Large intestine (tissue), 3 donors: ENCODE measurements around the gene NFATC4. TPM values are rescaled to one million over a fixed set of nuclear protein-coding genes. Genes with fewer than 3 reads are reported as not detected.

Experiments used
- DNase-seq, 2 donors: peaks; one replicate each; pipeline versions ENCODE4 v3.0.0 to v3.0.0-alpha.2; 2013
- H3K27ac ChIP-seq: one replicate; pipeline ENCODE4 v1.5.1; 2013; ENCODE audit warnings: low read length
- H3K27me3 ChIP-seq: 2 replicates; pipeline ENCODE4 v1.6.1; 2013; ENCODE audit warnings: low read length; ENCODE audit not compliant: control insufficient read depth, insufficient read depth
- H3K36me3 ChIP-seq: 2 replicates; pipeline ENCODE4 v1.6.1; 2013; ENCODE audit warnings: low read length; ENCODE audit not compliant: control insufficient read depth, insufficient read depth
- H3K4me1 ChIP-seq: one replicate; pipeline ENCODE4 v1.6.1; 2013; ENCODE audit warnings: low read length; ENCODE audit not compliant: control insufficient read depth, insufficient read depth
- H3K4me3 ChIP-seq: one replicate; pipeline ENCODE4 v1.5.1; 2013; ENCODE audit warnings: low read length
- H3K9me3 ChIP-seq: one replicate; pipeline ENCODE4 v1.6.1; 2013; ENCODE audit warnings: mild to moderate bottlenecking, low read depth, low read length, moderate library complexity; ENCODE audit not compliant: control insufficient read depth
- whole genome bisulfite sequencing: methylation state at CpG from one replicate; pipeline ENCODE4 v1.1.5; 2013; ENCODE audit warnings: low lambda C conversion rate; ENCODE audit not compliant: insufficient coverage; 5-methylcytosine and 5-hydroxymethylcytosine counted together
- polyA plus RNA-seq: library from polyadenylated mRNA; unstranded; fragments of 120-200 nt; gene quantifications from one replicate; pipeline ENCODE4 v1.2.1, GENCODE V29; 2013

Gene NFATC4
- polyA plus RNA-seq, 1 donor, result 40.9 TPM

DNA sequence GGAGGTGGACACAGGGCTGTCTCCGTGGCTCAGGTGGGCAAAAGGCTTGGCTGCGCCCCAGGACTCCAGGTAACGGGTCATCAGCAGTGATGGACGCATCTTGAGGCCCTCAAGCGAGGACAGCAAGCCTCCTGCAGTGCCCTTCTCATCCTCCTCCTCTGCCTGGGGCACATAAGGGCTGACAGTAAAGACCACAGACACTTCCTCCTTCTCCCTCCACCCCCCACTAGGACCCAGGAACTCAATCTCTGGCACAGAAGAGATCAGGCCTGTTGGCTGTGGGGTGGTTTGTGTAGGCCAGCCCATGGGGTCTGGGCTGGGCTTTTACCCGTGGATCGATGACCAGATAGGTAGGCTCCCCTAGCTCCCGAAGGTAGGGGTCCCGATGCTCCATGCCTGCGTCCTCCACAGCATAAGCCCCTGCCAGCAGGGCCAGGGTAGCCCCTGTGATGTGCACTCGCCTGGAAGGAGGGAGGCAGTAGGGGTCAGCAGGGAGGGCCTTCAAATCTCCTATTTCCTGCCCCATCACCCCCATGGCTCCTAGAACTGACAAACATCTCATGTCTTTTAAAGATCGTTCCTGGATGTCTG, 38.8 kb upstream of the NFATC4 start:
- peaks cover 19% of the 10 kb centered on the region for H3K27me3 ChIP-seq
- no peaks in the 10 kb centered on the region for H3K36me3 ChIP-seq
- no CpG with 5 or more reads among the region's 12 CpGs for WGBS
- no peak for DNase-seq
- H3K4me1 ChIP-seq, result peaks cover 15% of the 10 kb centered on the region
- H3K27ac ChIP-seq, result no peak overlapping the region
- H3K9me3 ChIP-seq, result peaks cover 5% of the 10 kb centered on the region
- no peak overlapping the region for H3K4me3 ChIP-seq

DNA sequence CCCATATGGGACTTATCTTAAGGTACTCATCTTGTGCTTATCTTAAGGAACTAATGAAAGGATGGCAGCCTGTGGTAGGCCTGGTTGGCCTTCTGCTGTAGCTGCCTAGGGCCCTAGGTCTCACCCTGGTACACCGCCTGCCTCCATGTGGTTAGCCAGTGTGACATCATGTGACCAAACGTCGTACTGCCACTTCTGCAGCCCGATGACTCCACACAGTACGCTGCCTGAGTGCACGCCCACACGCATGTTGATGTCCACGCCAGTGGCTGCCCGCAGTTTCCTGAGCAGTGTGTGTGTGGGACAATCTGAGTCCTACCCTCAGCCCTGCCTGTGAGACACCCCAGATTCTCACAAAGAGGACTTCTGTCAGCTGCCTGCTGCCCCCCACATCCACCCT, 38.2 kb upstream of the NFATC4 start:
- no peak for DNase-seq
- Histone ChIP-seq H3K4me1 (peaks cover 21% of the 10 kb centered on the region), H3K27ac (no peak overlapping the region), H3K4me3 (no peak overlapping the region), H3K9me3 (peaks cover 10% of the 10 kb centered on the region), H3K36me3 (no peaks in the 10 kb centered on the region), H3K27me3 (peaks cover 25% of the 10 kb centered on the region)
- no CpG with 5 or more reads among the region's 9 CpGs for WGBS

DNA sequence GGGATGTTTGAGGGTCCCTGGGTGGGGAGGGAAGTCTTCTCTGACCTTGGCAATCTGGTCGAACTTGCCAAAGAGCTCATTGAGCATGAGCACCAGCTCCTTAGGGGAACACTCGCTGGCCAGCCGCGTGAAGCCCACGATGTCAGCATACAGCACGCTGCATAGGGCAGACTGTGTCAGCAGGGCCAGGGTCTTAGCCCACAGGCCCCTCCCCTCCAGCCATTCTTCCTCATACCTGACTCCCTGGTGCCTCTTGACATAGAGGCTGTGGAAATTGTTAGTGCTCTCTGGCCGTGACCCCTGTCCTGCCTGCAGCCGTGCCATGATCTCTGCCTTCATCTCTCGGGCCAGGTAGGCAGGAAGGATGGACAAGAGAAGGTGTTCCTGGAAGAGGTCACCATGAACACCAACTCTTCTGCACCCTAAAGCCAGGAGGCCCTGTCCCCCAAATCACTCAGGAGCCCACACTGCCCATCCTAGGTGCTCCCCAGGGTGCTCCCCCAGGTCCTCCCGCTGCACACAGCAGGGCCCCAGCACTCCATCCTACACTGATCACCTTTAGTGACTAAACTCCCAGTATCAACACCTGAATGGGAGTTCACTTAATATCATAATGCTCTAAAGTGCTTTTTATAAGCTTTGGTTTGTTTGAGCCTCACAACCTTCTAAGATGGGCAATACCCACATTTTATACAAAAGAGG, 36.9 kb upstream of the NFATC4 start:
- Histone ChIP-seq H3K27ac (no peak overlapping the region), H3K36me3 (no peaks in the 10 kb centered on the region), H3K4me3 (no peak overlapping the region), H3K4me1 (peaks cover 26% of the 10 kb centered on the region), H3K27me3 (peaks cover 37% of the 10 kb centered on the region), H3K9me3 (peaks cover 13% of the 10 kb centered on the region)
- no peak for DNase-seq
- no CpG with 5 or more reads among the region's 10 CpGs for WGBS

DNA sequence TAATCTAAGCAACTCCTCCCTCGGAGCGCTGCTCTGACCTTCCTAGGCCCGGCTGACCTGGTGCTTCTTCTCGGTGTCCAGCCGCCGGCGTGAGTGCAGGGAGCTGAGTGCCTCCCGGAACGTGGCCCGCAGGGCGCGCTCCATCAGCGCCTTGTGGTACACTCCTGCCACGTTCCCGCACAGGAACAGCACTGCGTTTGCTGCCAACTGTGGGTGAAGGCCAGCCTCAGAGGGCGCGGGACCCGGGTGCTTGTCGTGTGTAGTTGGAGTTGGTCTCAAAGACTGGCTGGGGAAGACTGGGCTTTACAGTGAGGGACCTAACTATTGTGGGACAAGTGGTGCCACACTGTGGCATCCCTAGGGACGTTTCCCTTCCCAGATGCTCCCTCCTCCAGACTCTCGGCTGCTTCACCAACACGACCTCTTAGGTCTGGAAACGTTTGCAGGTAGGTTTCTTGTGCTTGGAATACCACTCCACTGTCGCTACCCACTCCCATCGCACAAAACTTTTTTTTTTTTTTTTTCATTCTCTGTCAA, 36.2 kb upstream of the NFATC4 start:
- DNase-seq, result no peak
- H3K36me3 ChIP-seq, result peaks cover under 1% of the 10 kb centered on the region
- peaks cover 38% of the 10 kb centered on the region for H3K27me3 ChIP-seq
- peaks cover 13% of the 10 kb centered on the region for H3K9me3 ChIP-seq
- no peak overlapping the region for H3K27ac ChIP-seq
- WGBS, result no CpG with 5 or more reads among the region's 26 CpGs
- peaks cover 26% of the 10 kb centered on the region for H3K4me1 ChIP-seq
- no peak overlapping the region for H3K4me3 ChIP-seq

DNA sequence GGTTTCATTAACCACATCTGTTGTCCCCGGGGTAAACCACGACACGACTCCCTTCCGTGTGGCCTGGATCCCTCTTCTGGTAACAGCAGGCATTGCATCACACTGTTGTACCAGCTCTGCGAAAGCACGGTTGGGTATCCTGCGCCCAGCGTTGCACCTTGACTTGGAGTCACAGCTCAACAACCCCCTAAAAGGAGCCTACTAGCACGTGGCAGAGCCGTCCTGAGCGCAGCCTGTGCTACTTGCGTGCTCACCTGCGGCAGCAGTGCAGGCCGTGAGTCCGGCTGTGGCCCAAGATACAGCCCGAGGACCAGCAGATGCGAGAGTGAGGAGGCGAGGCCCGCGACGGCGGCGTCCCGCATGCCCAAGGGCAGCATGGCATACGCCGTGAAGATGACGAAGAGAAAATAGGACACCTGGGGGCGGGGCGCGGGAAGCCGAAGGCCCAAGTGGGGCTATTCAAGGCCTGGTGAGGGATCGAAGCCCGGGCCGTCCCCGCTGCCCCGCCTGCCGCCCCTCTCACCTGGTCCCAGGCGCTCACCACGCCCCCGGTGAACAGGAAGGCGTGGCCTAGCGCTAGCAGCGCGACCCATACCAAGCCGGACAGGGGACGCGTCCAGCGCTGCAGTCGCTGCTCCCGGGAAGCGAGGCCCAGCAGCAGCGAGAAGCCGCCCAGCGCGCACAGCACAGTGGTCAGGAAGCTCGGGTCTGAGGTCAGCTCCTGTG, 35.6 kb upstream of the NFATC4 start:
- DNase-seq, result peak; percentile 70 to 80

DNA sequence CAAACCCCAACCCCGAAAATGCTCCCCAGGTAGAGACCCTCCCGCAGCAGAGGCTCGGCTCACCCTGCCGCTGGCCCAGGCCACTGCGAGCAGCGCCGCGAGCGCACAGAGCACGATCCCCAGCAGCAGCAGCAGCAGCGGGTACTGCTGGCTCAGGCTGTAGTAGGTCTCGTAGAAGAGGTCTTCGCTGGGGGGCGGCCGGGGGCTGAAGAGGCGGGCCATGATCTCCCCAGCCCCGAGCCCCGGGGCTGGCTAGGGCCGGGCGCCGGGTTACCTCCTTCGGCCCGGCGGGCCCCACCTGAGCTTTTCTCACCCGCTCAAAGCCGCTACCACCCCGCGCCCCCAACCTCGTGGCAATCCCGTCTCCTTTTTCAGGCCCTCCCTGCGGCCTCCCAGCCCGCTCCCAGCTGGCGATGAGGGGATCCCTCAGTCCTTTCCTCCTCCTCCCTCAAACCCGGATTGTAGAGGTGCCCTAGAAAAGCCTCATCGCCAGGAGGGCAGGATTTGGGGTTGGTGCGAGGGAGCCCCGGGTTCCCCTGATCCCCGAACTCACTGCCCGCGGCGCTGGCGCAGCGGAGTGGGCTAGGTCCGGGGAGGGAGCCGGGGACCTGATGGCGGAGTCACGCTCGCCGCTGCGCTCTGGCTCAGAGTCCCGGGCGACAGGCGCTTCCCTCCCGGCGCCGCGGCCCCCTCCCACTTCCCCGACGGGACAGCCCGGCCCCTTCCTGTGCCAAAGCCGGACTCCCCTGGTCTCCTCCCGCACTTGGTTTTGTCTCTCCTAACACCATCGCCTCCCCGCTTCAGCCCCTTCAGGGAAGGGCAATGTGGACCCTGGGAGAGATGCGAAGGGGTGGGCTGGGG, 33.3 kb upstream of the NFATC4 start, which contains the start of gene ADCY4:
ADCY4 (minus strand) TSS at position 641 of the 861 bp plus-strand sequence; CDS start at position 222, 419 bp downstream.
- Histone ChIP-seq H3K27ac (no peak within 1 kb of the TSS), H3K9me3 (peaks cover 16% of the 10 kb centered on the region), H3K4me1 (peaks cover 34% of the 10 kb centered on the region), H3K4me3 (peak within 1 kb of the TSS; percentile 20), H3K27me3 (peaks cover 43% of the 10 kb centered on the region), H3K36me3 (peaks cover 6% of the 10 kb centered on the region)
- DNase-seq, result peak in 1 of 2 donors; percentile 39
- WGBS, result no CpG with 5 or more reads among the region's 65 CpGs

More for the DNA sequence above, 35.6 kb upstream of the NFATC4 start:
- Histone ChIP-seq H3K4me1 (peaks cover 26% of the 10 kb centered on the region), H3K27me3 (peaks cover 39% of the 10 kb centered on the region), H3K27ac (no peak overlapping the region), H3K36me3 (peaks cover 4% of the 10 kb centered on the region), H3K4me3 (peak overlapping the region; percentile 26), H3K9me3 (peaks cover 13% of the 10 kb centered on the region)
- no CpG with 5 or more reads among the region's 56 CpGs for WGBS

DNA sequence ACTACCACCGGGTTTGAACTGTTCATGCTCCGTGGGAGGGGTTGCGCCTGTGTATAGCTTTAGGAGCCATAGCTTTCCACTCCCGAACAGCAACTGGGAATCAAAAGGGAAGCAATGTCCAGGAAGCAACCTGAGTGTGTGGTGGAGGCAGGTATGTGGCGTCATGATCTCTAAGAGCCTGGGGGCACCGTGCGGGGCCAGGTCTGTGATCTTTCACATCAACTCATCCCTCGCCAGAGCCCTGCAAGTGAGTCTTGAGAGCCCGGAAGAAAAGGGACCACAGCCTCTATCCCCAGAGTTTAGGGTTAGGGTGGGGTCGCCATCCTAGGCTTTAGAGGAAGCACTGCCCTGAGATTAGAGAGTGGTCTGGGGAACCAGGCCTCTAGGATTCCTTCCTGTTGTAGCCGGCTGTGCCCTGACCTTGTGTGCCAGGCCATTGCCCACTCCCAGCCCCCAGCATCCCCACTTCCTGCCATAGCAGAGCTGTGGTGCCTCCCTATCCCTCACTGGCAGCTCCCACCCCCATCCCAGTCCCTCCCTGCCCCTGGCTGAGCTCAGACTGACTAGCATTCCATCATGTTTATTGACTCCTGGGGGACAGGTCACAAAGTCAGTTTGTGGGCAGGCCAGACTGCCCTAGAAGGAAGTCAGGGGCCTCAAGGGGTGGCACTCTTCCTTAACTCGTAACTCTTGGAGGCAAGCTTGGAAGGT, 32.4 kb upstream of the NFATC4 start:
- Histone ChIP-seq H3K27me3 (peaks cover 43% of the 10 kb centered on the region), H3K4me3 (no peak overlapping the region), H3K36me3 (peaks cover 6% of the 10 kb centered on the region), H3K4me1 (peaks cover 37% of the 10 kb centered on the region), H3K9me3 (peaks cover 16% of the 10 kb centered on the region), H3K27ac (no peak overlapping the region)
- no peak for DNase-seq
- no CpG with 5 or more reads among the region's 12 CpGs for WGBS

DNA sequence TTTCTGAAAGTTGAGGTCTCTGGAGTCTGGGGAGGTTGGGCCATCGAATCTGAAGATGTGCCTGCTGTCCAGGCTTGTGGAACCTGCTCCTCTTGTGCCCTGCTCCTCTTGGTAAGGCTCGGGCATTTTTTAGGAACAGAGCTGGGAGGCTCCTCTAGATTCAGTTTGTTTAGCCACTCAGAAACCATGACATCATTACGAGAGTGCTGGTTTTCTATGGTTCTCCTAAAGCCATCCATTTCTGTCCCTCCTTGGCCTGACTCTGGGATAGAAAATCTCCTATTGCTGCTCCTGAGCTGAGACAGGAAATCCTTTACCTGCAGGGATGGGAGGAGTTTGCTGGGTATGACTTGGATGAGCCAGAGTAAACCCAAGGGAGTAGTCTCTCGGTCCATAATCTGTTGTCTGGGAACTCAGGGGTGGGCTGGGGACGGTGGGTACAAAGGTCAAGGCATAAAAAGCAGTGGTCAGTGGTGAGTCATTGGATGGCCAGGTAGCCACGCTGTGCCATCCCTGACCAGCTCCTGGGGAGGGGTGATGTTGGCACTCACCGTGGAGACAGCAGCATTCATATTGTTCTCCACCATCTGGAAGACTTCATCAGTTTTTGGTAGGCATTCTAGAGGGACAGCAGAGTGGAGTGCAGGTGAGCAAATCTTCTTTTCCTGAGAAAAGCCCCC, 30.7 kb upstream of the NFATC4 start:
- H3K27me3 ChIP-seq, result peaks cover 42% of the 10 kb centered on the region
- WGBS, result no CpG with 5 or more reads among the region's 7 CpGs
- no peak overlapping the region for H3K4me3 ChIP-seq
- H3K27ac ChIP-seq, result no peak overlapping the region
- peaks cover 16% of the 10 kb centered on the region for H3K9me3 ChIP-seq
- H3K4me1 ChIP-seq, result peaks cover 37% of the 10 kb centered on the region
- peaks cover 6% of the 10 kb centered on the region for H3K36me3 ChIP-seq
- DNase-seq, result no peak

DNA sequence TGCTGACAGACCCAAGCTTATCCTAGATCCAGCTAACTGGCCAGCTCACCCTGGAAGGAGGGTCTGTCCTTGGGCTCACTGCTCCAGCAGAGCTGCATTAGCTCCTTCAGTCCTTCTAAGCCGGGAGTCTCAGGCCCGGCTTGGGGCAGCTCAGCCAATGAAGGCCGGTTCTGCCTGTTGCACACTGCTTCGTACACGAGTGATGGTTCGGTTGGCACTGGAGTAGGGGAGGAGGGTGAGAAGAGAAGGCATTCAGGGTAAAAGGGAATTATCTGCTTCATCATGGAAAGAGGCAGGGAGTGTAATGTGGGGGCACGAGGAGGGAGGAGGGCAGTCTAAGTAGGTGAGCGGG, 30.2 kb upstream of the NFATC4 start:
- H3K27ac ChIP-seq, result no peak overlapping the region
- peaks cover 11% of the 10 kb centered on the region for H3K9me3 ChIP-seq
- no CpG with 5 or more reads among the region's 8 CpGs for WGBS
- peaks cover 31% of the 10 kb centered on the region for H3K4me1 ChIP-seq
- H3K27me3 ChIP-seq, result peaks cover 37% of the 10 kb centered on the region
- H3K4me3 ChIP-seq, result no peak overlapping the region
- H3K36me3 ChIP-seq, result peaks cover 6% of the 10 kb centered on the region
- DNase-seq, result no peak
